Stomach (tissue), 4 donors: ENCODE data around the gene CD151.

ENCODE experiments used
- POLR2AphosphoS5 ChIP-seq, 3 donors: sonication (generic); formaldehyde crosslinking; IDR thresholded peaks; one replicate each; pipeline ENCODE4 v1.6.1; 2016; ENCODE audit warnings: antibody characterized with exemption in 3 of 3
- TF ChIP-seq, protein P1 (sequence below), 7 experiments: fragments of 450-650 bp in 4 of 7; fragments of 200-600 bp in 3 of 7; sonication (generic) in 3 of 7; IDR thresholded peaks; one replicate each; pipeline ENCODE4 v1.5.1; 2016 to 2019; ENCODE audit warnings: antibody characterized with exemption in 7 of 7, control low read depth in 2 of 7, mild to moderate bottlenecking in 1 of 7

DNA sequence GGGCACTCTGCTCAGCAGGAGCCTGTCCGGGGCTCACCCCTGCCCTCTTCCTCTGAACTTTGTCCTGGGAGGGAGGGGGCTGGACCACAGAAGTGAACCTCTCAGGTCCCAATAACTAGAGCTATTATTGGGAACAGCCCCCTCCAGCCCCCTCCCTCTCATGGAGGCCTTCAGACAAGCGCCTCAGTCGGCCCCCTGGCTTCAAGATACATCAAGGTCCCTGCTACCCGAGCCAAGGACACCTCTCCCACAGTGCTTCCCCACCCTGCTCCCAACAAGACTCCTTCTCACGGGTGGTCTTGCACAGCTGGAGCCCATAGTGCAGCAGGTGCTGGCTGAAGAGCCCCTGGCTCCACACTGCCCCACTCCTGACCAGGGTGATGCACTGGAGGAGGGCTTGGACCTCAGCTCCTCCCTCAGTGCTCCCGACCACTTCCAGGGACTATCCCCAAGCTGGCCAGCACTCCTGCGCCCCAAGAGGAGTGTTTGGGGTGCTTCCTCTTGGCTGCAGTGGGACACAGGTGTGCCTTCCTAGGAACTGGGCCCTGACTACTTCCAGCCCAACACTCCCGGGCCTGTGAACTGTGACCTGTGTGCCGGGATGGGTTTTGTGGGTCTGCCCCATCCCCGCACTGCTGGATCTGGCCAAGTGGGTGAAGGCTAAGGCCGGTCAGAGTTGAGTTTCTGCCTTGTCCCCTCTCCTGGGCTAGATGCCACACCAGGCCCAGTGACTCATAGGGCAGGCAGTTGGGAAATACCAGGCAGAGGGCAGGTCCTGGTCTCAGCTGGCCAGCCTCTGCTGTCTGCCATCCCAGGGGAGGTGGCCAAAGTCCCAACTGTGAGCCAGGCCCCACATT, 11.9 kb upstream of the CD151 start:
- peak; percentile 58 to 86 (median 71) for TF ChIP-seq POLR2AphosphoS5 (IDR thresholded peaks at IDR 0.05)
- TF ChIP-seq, protein P1, sequence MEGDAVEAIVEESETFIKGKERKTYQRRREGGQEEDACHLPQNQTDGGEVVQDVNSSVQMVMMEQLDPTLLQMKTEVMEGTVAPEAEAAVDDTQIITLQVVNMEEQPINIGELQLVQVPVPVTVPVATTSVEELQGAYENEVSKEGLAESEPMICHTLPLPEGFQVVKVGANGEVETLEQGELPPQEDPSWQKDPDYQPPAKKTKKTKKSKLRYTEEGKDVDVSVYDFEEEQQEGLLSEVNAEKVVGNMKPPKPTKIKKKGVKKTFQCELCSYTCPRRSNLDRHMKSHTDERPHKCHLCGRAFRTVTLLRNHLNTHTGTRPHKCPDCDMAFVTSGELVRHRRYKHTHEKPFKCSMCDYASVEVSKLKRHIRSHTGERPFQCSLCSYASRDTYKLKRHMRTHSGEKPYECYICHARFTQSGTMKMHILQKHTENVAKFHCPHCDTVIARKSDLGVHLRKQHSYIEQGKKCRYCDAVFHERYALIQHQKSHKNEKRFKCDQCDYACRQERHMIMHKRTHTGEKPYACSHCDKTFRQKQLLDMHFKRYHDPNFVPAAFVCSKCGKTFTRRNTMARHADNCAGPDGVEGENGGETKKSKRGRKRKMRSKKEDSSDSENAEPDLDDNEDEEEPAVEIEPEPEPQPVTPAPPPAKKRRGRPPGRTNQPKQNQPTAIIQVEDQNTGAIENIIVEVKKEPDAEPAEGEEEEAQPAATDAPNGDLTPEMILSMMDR (IDR thresholded peaks at IDR 0.05): no peak
